Measurements from ENCODE around the gene NCKIPSD. TPM values are rescaled to one million over a fixed set of nuclear protein-coding genes. Genes with fewer than 3 reads are reported as not detected.

NCKIPSD gene
- total RNA-seq, 1 experiment from 2014 or later = 36.9 TPM

GRCh38 chr3:48692551-48692950 is 6.8 kb upstream of the NCKIPSD start:
- H3K27ac ChIP-seq (ENCODE audit: low read depth, low read length) = no peak overlapping the region
- peaks cover 51 to 71% of the 10 kb centered on the region in 2 experiments for H3K36me3 ChIP-seq (ENCODE audit: control insufficient read depth in 1 of 2, insufficient read depth in 2 of 2, low read length in 2 of 2)
- peaks cover 11% of the 10 kb centered on the region; the same call in 1 of the 2 replicates for H4K20me1 ChIP-seq (ENCODE audit: insufficient read depth)
- no peak overlapping the region for H3K9ac ChIP-seq (ENCODE audit: low read length)
- no peaks in the 10 kb centered on the region for H3K9me2 ChIP-seq (ENCODE audit: insufficient read depth)
- RAD21 ChIA-PET (ENCODE audit: low non-redundant PET in 1 of 2, low total read pairs in 2 of 2, uncharacterized antibody in 2 of 2, unreplicated experiment in 2 of 2) = no interaction called here
- intact Hi-C loops (cut with micrococcal nuclease) = no loop called here
- DNase-seq (ENCODE audit: low read depth, low spot score) (no peak), ATAC-seq (no peak)
- POLR2A ChIA-PET = no interaction called here
- no TSS peak for BruUV-seq (replicated peaks)
- peaks cover 26 to 31% of the 10 kb centered on the region in 2 experiments for H3K4me1 ChIP-seq (ENCODE audit: control insufficient read depth in 1 of 2, insufficient read depth in 2 of 2, low read length in 2 of 2)
- TF ChIP-seq CBX3 (IDR thresholded peaks at IDR 0.05; ENCODE audit: low read depth) = no peak
- no peak for TF ChIP-seq EZH2phosphoT487 (IDR thresholded peaks at IDR 0.05; ENCODE audit: borderline replicate concordance)
- no peak for TF ChIP-seq TCF7L2 (IDR thresholded peaks at IDR 0.05; ENCODE audit: borderline replicate concordance, extremely low read depth, insufficient read depth, insufficient read length)
- no peak for TF ChIP-seq ELF1 (IDR thresholded peaks at IDR 0.05; ENCODE audit: borderline replicate concordance, low read depth)
- TF ChIP-seq POLR2A (IDR thresholded peaks at IDR 0.05; ENCODE audit: borderline replicate concordance, extremely low read depth, insufficient read depth, insufficient read length) = no peak
- no peak for TF ChIP-seq YY1 (IDR thresholded peaks at IDR 0.05; ENCODE audit: extremely low read depth, insufficient replicate concordance, low read depth, low read length)
- no peak for TF ChIP-seq REST (IDR thresholded peaks at IDR 0.05; ENCODE audit: low read depth)
- no peak for TF ChIP-seq RAD21 (IDR thresholded peaks at IDR 0.05; ENCODE audit: low read depth)
- TF ChIP-seq, protein P1, sequence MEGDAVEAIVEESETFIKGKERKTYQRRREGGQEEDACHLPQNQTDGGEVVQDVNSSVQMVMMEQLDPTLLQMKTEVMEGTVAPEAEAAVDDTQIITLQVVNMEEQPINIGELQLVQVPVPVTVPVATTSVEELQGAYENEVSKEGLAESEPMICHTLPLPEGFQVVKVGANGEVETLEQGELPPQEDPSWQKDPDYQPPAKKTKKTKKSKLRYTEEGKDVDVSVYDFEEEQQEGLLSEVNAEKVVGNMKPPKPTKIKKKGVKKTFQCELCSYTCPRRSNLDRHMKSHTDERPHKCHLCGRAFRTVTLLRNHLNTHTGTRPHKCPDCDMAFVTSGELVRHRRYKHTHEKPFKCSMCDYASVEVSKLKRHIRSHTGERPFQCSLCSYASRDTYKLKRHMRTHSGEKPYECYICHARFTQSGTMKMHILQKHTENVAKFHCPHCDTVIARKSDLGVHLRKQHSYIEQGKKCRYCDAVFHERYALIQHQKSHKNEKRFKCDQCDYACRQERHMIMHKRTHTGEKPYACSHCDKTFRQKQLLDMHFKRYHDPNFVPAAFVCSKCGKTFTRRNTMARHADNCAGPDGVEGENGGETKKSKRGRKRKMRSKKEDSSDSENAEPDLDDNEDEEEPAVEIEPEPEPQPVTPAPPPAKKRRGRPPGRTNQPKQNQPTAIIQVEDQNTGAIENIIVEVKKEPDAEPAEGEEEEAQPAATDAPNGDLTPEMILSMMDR (IDR thresholded peaks at IDR 0.05 in 2 of 3, conservative IDR thresholded peaks at IDR 0.05 in 1 of 3; ENCODE audit: borderline replicate concordance in 1 of 3, insufficient read depth in 1 of 3, low read depth in 2 of 3, low read length in 2 of 3) = no peak
- no peak for TF ChIP-seq SIN3A (IDR thresholded peaks at IDR 0.05; ENCODE audit: low read depth)
- TF ChIP-seq SP1 (IDR thresholded peaks at IDR 0.05; ENCODE audit: low read depth) = no peak
- TF ChIP-seq ZNF274 (IDR thresholded peaks at IDR 0.05; ENCODE audit: low read depth, low read length) = no peak
- TF ChIP-seq EGR1 (IDR thresholded peaks at IDR 0.05; ENCODE audit: low read depth) = no peak
- no peak for TF ChIP-seq CEBPB (IDR thresholded peaks at IDR 0.05; ENCODE audit: low read depth)
- TF ChIP-seq ATF3 (IDR thresholded peaks at IDR 0.05) = no peak
- TF ChIP-seq ZFX (IDR thresholded peaks at IDR 0.05) = no peak
- TF ChIP-seq JUND (IDR thresholded peaks at IDR 0.05) = no peak
- TF ChIP-seq ZBTB33 (IDR thresholded peaks at IDR 0.05; ENCODE audit: extremely low read depth, insufficient replicate concordance, low read length) = no peak
- H3K79me2 ChIP-seq (ENCODE audit: insufficient read depth, low read length) = peaks cover 65% of the 10 kb centered on the region
- CTCF ChIA-PET = no interaction called here
- H3K4me2 ChIP-seq (ENCODE audit: low read length) = no peak overlapping the region
- no peaks in the 10 kb centered on the region for H3K27me3 ChIP-seq (ENCODE audit: insufficient read depth, low read length)
- no peaks in the 10 kb centered on the region for H3K9me3 ChIP-seq (ENCODE audit: control insufficient read depth in 1 of 2, insufficient read depth in 1 of 2, low read depth in 1 of 2, low read length in 2 of 2)
- no peak overlapping the region for H3K4me3 ChIP-seq (replicated peaks in 1 of 2; ENCODE audit: low read depth in 1 of 2, low read length in 2 of 2)
- no peak overlapping the region for H2AFZ ChIP-seq (ENCODE audit: low read depth, low read length, poor library complexity, severe bottlenecking)
